ENCODE measurements around the gene GALNT11.

DNA sequence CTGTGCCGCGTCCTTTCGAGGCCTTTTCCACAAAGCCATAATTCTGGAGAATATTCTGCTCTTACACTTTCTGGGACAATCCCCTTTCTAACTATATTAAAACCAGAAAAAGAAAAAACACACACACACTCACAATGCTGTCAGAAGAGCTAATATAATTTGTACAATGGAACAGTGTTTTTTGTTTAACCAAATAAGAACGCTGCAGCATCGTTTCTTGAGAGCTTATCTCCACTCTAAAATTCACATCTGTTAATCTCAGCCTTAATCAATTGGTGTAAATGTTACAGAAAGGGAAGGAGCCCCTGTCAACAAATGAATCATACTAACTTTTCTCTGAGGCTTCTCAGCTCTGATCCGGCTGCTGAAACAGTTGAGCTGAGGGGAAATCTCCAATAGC is 123.9 kb downstream of the GALNT11 start:
- TF ChIP-seq, protein P1, sequence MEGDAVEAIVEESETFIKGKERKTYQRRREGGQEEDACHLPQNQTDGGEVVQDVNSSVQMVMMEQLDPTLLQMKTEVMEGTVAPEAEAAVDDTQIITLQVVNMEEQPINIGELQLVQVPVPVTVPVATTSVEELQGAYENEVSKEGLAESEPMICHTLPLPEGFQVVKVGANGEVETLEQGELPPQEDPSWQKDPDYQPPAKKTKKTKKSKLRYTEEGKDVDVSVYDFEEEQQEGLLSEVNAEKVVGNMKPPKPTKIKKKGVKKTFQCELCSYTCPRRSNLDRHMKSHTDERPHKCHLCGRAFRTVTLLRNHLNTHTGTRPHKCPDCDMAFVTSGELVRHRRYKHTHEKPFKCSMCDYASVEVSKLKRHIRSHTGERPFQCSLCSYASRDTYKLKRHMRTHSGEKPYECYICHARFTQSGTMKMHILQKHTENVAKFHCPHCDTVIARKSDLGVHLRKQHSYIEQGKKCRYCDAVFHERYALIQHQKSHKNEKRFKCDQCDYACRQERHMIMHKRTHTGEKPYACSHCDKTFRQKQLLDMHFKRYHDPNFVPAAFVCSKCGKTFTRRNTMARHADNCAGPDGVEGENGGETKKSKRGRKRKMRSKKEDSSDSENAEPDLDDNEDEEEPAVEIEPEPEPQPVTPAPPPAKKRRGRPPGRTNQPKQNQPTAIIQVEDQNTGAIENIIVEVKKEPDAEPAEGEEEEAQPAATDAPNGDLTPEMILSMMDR (IDR thresholded peaks at IDR 0.05): no peak
- no peak for TF ChIP-seq ZFX (IDR thresholded peaks at IDR 0.05; ENCODE audit: borderline replicate concordance)

All from 22Rv1 (cell line).